SK-N-SH (cell line): ENCODE results near the gene GAMT. TPM values are rescaled to one million over a fixed set of nuclear protein-coding genes. Genes with fewer than 3 reads are reported as not detected.

Source experiments
- CTCF ChIA-PET: fragments of 300-600, 350-600 bp; formaldehyde crosslinking; extraction: SDS; loops from one replicate; lab custom pipeline; 2021; lab: Yijun Ruan, JAX
- POLR2A ChIA-PET: fragments of 350-600 bp; sonication (Branson Sonifier 250); formaldehyde crosslinking; extraction: SDS; loops from one replicate; lab custom pipeline; 2020; ENCODE audit warnings: antibody characterized with exemption, inconsistent platforms; lab: Yijun Ruan, JAX
- DNase-seq: peaks from one replicate; pipeline ENCODE4 v3.0.0; 2012
- H2AFZ ChIP-seq: fragments of 200-600 bp; sonication (generic); 2 replicates; pipeline ENCODE4 v1.8.1; 2016; ENCODE audit warnings: antibody characterized with exemption, mild to moderate bottlenecking, low read depth
- H3F3A ChIP-seq: fragments of 200-600 bp; sonication (generic); replicated peaks from 2 replicates; pipeline ENCODE3; 2016; ENCODE audit warnings: antibody characterized with exemption, mild to moderate bottlenecking; ENCODE audit not compliant: insufficient read depth
- H3K27ac ChIP-seq, 2 experiments: fragments of 200-500 bp in 1 of 2; fragments of 200-600 bp in 1 of 2; sonication (Bioruptor generic) in 1 of 2; sonication (generic), shearing (Covaris generic) in 1 of 2; 2 replicates each; pipeline versions ENCODE4 v1.5.1 to v1.6.1; 2014 to 2016; ENCODE audit warnings: low read depth in 2 of 2, inconsistent platforms in 1 of 2, low read length in 1 of 2, mild to moderate bottlenecking in 1 of 2, mixed read lengths in 1 of 2
- H3K27me3 ChIP-seq: fragments of 200-600 bp; sonication (generic), shearing (Covaris generic); 2 replicates; pipeline ENCODE4 v1.6.1; 2016; ENCODE audit warnings: mixed run types; ENCODE audit not compliant: insufficient read depth
- H3K36me3 ChIP-seq, 2 experiments: fragments of 200-500 bp in 1 of 2; fragments of 200-600 bp in 1 of 2; sonication (Bioruptor generic) in 1 of 2; sonication (generic) in 1 of 2; replicated peaks in 1 of 2; 2 replicates each; pipeline versions ENCODE3 to v1.5.1; 2014 to 2016; ENCODE audit warnings: low read length in 1 of 2, mild to moderate bottlenecking in 1 of 2; ENCODE audit not compliant: insufficient read depth in 2 of 2, control insufficient read depth in 1 of 2
- H3K4me1 ChIP-seq, 2 experiments: fragments of 200-500 bp in 1 of 2; fragments of 200-600 bp in 1 of 2; sonication (Bioruptor generic) in 1 of 2; sonication (generic), shearing (Covaris generic) in 1 of 2; 2 replicates each; pipeline versions ENCODE4 v1.5.1 to v1.6.1; 2014 to 2016; ENCODE audit warnings: low read depth in 1 of 2, low read length in 1 of 2, mixed run types in 1 of 2; ENCODE audit not compliant: insufficient read depth in 2 of 2, control insufficient read depth in 1 of 2
- H3K4me2 ChIP-seq: fragments of 200-600 bp; sonication (generic), shearing (Covaris generic); 2 replicates; pipeline ENCODE4 v1.6.1; 2017; ENCODE audit warnings: mixed run types
- H3K4me3 ChIP-seq, 2 experiments: fragments of 200-500 bp in 1 of 2; fragments of 200-600 bp in 1 of 2; sonication (Bioruptor generic) in 1 of 2; sonication (generic), shearing (Covaris generic) in 1 of 2; 2 replicates each; pipeline versions ENCODE4 v1.5.1 to v1.8.1; 2014 to 2016; ENCODE audit warnings: low read depth in 2 of 2, inconsistent platforms in 1 of 2, low read length in 1 of 2, mild to moderate bottlenecking in 1 of 2, mixed read lengths in 1 of 2, moderate library complexity in 1 of 2
- H3K79me2 ChIP-seq: fragments of 200-600 bp; sonication (generic); 2 replicates; pipeline ENCODE4 v1.8.1; 2017; ENCODE audit warnings: mild to moderate bottlenecking; ENCODE audit not compliant: insufficient read depth
- H3K9ac ChIP-seq: fragments of 200-600 bp; sonication (generic); 2 replicates; pipeline ENCODE4 v1.6.1; 2017; ENCODE audit warnings: mixed run types
- H3K9me2 ChIP-seq: fragments of 200-600 bp; sonication (generic); 2 replicates; pipeline ENCODE4 v1.6.1; 2017; ENCODE audit warnings: mixed run types
- H3K9me3 ChIP-seq: fragments of 200-600 bp; sonication (generic); 2 replicates; pipeline ENCODE4 v1.6.1; 2017; ENCODE audit warnings: mixed run types, mild to moderate bottlenecking, moderate library complexity
- H4K20me1 ChIP-seq: fragments of 200-600 bp; sonication (generic); 2 replicates; pipeline ENCODE4 v1.6.1; 2017; ENCODE audit warnings: mild to moderate bottlenecking, mixed run types; ENCODE audit not compliant: insufficient read depth
- CHD2 ChIP-seq: fragments of 150-350 bp; IDR thresholded peaks from 2 replicates; pipeline ENCODE4 v1.6.1; 2018; ENCODE audit warnings: low read length; ENCODE audit not compliant: partially characterized antibody
- POLR2AphosphoS5 ChIP-seq: IDR thresholded peaks from 2 replicates; pipeline ENCODE4 v1.6.1; 2012; ENCODE audit warnings: low read depth, low read length
- RFX5 ChIP-seq: IDR thresholded peaks from 2 replicates; pipeline ENCODE4 v1.6.1; 2012; ENCODE audit warnings: mild to moderate bottlenecking, improper control_type of control experiment, low read length
- TAF1 ChIP-seq: IDR thresholded peaks from 2 replicates; pipeline ENCODE4 v1.6.1; 2012; ENCODE audit warnings: low read depth, mild to moderate bottlenecking, low read length, moderate library complexity, borderline replicate concordance
- TCF12 ChIP-seq: IDR thresholded peaks from 2 replicates; pipeline ENCODE4 v1.4.0; 2012
- WGBS: methylation state at CpG from one replicate; pipeline ENCODE4 v1.1.6; 2017; ENCODE audit warnings: low lambda C conversion rate; 5-methylcytosine and 5-hydroxymethylcytosine counted together
- polyA plus RNA-seq, 3 experiments: library from polyadenylated mRNA; depleted of rRNA; stranded (reverse); fragments of >200 nt; gene quantifications; 2 replicates each; pipeline ENCODE4 v1.2.3, GENCODE V29; 2012
- TF ChIP-seq, protein P1 (sequence below): IDR thresholded peaks from 2 replicates; pipeline ENCODE4; 2012

GAMT gene
- polyA plus RNA-seq, 1 of the 3 experiments (the other 2 are of a cell fraction), result 85.3 TPM

DNA sequence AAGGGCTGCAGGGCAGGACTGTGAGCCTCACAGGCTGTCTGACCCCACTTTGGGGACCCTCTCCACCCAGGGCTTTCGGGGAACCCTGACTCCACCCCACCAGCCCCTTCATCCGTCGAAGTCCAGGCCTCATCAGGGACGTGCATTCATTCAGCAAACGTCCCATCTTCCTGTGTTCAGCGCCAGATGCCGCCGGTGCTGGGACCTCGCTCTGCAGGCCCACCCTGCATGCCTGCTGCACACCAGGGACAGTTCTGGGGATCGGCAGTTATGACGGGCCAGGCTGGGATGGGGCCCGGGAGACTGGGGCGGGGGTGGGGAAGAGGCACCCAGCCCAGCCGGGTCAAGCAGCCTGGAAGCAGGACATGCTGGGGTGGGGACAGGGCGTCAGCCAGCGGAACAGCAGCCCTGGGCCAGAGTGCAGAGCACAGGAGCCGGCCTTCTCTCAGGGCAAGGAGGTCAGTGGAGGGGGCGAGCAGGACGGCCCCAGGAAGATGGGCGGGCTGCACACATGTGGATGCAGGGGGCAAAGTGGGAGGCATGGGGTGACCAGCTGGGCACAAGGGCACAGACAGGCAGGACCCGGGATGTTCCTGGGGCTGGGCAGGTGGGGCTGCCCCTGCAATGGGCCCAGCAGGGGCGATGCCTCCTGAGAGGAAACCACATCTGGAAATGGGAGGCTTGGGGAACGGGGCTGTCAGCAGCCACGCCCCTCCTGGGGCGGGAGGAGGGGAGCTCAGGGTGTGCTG, 5.1 kb downstream of the GAMT start:
- Histone ChIP-seq H3K9me2 (no peaks in the 10 kb centered on the region), H3K4me1 (peaks cover 0 to 6% of the 10 kb centered on the region in 2 experiments; a peak in 1 of 4 replicates), H4K20me1 (no peaks in the 10 kb centered on the region), H3K79me2 (peaks cover 12% of the 10 kb centered on the region; the same call in 1 of the 2 replicates), H3K4me2 (no peak overlapping the region), H3K27ac (no peak overlapping the region), H3K4me3 (no peak overlapping the region), H2AFZ (no peak overlapping the region), H3K9ac (no peak overlapping the region), H3K36me3 (peaks cover 0 to 9% of the 10 kb centered on the region in 2 experiments), H3K9me3 (no peaks in the 10 kb centered on the region), H3K27me3 (no peaks in the 10 kb centered on the region), H3F3A (peaks cover 4% of the 10 kb centered on the region)
- POLR2A ChIA-PET, result no interaction called here
- no peak for DNase-seq
- CTCF ChIA-PET, result interaction anchor here (2.5 kb wide), 1 partner anchor 117 kb away, joined by 6 read pairs; no protein-coding TSS in a partner anchor
- peak; percentile 12; the same call in 1 of the 2 replicates for TF ChIP-seq POLR2AphosphoS5
- no peak for TF ChIP-seq TAF1
- TF ChIP-seq TCF12, result no peak
- TF ChIP-seq CHD2, result no peak
- 92% methylated on average over 11 of the region's 25 CpGs for WGBS

DNA sequence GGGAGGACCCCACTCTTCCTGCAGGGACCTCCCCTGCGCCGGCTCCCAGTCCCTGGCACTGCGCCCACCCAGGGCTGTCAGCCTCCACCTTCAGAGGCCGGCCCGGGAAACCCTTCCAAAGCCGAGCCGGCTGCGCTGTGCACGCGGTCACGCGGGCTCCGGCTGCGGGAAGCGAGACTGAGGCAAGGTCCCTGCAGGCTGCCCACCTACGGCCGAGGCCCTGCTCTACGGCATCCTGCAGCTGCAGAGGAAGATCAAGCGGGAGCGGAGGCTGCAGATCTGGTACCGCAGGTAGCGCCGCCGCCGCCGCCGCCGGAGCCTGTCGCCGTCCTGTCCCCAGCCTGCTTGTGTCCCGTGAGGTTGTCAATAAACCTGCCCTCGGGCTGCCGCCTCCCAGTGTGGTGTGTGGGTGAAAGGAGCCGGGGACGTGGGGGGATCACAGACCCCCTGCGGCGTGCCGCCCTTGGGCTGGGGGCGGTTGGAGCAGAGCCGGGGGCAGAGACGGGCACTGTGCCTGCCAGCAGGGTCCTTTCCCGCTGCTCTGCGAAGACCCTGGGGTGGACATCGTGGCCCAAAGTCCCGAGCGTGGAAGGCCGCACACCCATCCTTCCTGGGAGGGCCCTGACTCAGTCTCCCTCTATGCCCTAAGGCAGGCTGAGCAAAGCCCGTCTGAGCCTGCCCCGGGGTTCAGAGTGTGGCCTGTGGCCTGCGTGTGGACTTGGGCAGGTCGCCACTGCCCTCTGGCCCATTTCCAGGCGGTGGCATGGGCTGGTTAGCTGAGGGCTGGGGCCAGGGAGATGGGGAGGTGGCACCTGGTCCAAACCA, 5.9 kb downstream of the GAMT start:
- 93% methylated on average over 12 of the region's 52 CpGs for WGBS
- H2AFZ ChIP-seq, result no peak overlapping the region
- peaks cover 4% of the 10 kb centered on the region; the same call in 1 of the 2 replicates for H3K79me2 ChIP-seq
- no peaks in the 10 kb centered on the region for H3K9me3 ChIP-seq
- H3F3A ChIP-seq, result peaks cover 4% of the 10 kb centered on the region
- no peak overlapping the region for H3K9ac ChIP-seq
- H3K36me3 ChIP-seq, result peaks cover 0 to 13% of the 10 kb centered on the region in 2 experiments
- no peaks in the 10 kb centered on the region for H3K9me2 ChIP-seq
- no peaks in the 10 kb centered on the region for H4K20me1 ChIP-seq
- ChIA-PET CTCF (interaction anchor here (1.2 kb wide), 1 partner anchor 116 kb away, joined by 3 read pairs; no protein-coding TSS in a partner anchor), POLR2A (no interaction called here)
- H3K27me3 ChIP-seq, result no peaks in the 10 kb centered on the region
- no peak overlapping the region for H3K4me3 ChIP-seq
- H3K4me2 ChIP-seq, result no peak overlapping the region
- TF ChIP-seq RFX5, result no peak
- TF ChIP-seq, protein P1, sequence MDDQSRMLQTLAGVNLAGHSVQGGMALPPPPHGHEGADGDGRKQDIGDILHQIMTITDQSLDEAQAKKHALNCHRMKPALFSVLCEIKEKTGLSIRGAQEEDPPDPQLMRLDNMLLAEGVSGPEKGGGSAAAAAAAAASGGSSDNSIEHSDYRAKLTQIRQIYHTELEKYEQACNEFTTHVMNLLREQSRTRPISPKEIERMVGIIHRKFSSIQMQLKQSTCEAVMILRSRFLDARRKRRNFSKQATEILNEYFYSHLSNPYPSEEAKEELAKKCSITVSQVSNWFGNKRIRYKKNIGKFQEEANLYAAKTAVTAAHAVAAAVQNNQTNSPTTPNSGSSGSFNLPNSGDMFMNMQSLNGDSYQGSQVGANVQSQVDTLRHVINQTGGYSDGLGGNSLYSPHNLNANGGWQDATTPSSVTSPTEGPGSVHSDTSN, result peak; percentile 10; the same call in 1 of the 2 replicates
- peaks cover 0 to 4% of the 10 kb centered on the region in 2 experiments; a peak in 1 of 4 replicates for H3K4me1 ChIP-seq
- H3K27ac ChIP-seq, result no peak overlapping the region
- peak; percentile 40 for DNase-seq
